Fibroblast of villous mesenchyme (primary cell): ENCODE data around the gene CLVS2. TPM values are rescaled to one million over a fixed set of nuclear protein-coding genes. Genes with fewer than 3 reads are reported as not detected.

Source experiments
- DNase-seq: peaks from one replicate; pipeline ENCODE4 v3.0.0-alpha.2; 2010; ENCODE audit warnings: low read depth
- H3K4me3 ChIP-seq: 2 replicates; pipeline ENCODE4 v1.5.1; 2011; ENCODE audit warnings: low read depth, mild to moderate bottlenecking, low read length
- total RNA-seq: library from RNA; depleted of rRNA; stranded (reverse); fragments of >200 nt; gene quantifications from 2 replicates; pipeline ENCODE4 v1.2.3, GENCODE V29; 2012
- TF ChIP-seq, protein P1 (sequence below): IDR thresholded peaks from 2 replicates; pipeline ENCODE4 v1.5.1; 2012; ENCODE audit warnings: low read depth, mild to moderate bottlenecking, low read length; ENCODE audit not compliant: insufficient read depth

The CLVS2 gene, protein sequence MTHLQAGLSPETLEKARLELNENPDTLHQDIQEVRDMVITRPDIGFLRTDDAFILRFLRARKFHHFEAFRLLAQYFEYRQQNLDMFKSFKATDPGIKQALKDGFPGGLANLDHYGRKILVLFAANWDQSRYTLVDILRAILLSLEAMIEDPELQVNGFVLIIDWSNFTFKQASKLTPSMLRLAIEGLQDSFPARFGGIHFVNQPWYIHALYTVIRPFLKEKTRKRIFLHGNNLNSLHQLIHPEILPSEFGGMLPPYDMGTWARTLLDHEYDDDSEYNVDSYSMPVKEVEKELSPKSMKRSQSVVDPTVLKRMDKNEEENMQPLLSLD
- not detected in 2 replicates for total RNA-seq

DNA sequence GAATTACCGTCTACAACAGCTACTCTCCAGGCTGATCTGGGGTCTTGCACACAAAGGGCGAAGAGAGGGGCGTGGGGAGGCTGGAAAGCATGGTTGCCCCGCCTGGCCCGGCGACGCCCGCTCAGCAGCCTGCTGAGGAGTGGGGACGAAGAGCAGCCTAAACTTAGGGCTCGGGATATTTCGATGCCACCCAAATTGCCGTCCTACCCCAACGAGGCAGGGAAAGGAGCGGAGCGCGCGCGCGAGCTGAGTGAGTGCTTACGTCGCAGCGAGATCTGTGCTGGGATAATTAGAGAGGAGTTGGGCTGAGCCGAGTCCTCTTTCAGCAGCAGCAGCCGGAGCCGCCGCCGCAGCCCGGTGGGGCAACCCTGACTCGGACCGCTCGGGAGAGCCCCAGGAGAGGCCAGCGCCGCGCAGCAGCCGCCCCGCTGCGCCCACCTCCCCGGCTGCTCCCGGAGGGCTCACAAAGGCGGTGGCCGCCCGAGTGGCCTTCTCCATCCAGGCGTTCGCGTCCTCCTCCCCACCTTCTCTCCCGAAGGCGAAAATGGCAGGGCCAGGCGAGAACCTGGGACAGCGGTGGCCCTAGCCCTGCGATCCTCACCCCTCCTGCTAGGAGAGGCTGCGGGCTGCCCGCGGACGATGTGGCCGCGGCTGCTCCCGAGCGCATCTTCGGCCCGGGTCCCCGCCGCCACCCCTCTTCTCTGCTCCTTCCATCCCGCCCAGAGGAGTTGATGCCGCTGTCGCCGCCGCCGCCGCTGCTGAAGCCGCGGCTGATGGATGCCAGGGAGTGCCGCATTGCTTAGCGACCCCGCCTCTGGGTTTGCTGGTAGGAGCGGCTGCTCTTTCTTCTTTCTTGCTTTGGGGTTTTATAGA is at the start of gene CLVS2:
Gene CLVS2, plus strand, starts transcription at position 315 of the 873 bp plus-strand sequence. CDS start 1,543 bp downstream, outside the sequence.
- TF ChIP-seq, protein P1, sequence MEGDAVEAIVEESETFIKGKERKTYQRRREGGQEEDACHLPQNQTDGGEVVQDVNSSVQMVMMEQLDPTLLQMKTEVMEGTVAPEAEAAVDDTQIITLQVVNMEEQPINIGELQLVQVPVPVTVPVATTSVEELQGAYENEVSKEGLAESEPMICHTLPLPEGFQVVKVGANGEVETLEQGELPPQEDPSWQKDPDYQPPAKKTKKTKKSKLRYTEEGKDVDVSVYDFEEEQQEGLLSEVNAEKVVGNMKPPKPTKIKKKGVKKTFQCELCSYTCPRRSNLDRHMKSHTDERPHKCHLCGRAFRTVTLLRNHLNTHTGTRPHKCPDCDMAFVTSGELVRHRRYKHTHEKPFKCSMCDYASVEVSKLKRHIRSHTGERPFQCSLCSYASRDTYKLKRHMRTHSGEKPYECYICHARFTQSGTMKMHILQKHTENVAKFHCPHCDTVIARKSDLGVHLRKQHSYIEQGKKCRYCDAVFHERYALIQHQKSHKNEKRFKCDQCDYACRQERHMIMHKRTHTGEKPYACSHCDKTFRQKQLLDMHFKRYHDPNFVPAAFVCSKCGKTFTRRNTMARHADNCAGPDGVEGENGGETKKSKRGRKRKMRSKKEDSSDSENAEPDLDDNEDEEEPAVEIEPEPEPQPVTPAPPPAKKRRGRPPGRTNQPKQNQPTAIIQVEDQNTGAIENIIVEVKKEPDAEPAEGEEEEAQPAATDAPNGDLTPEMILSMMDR, result no peak
- DNase-seq, result peak; percentile 0
- H3K4me3 ChIP-seq, result no peak within 1 kb of the TSS

DNA sequence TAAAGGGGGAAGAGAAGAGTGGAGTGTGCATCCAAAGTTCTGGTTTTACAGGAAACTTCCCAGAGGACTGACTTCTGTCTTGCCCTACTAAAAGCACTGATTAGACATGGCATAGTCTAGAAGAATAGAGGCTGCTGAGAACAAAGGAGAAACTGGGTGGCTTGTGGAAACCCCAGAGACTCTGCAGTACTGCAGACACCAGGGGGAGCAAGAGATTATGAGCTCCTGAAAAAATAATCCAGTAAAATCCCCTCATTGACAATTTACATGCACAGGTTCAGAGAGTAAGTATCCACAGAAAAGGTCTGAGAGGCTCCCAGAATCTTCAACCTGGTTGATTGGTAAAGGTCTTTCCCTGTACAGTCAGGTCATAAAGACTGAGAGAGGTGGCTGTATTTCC is 48.7 kb upstream of the CLVS2 start:
- no peak for DNase-seq
- H3K4me3 ChIP-seq, result no peak overlapping the region
- TF ChIP-seq, protein P1, result peak; percentile 30

DNA sequence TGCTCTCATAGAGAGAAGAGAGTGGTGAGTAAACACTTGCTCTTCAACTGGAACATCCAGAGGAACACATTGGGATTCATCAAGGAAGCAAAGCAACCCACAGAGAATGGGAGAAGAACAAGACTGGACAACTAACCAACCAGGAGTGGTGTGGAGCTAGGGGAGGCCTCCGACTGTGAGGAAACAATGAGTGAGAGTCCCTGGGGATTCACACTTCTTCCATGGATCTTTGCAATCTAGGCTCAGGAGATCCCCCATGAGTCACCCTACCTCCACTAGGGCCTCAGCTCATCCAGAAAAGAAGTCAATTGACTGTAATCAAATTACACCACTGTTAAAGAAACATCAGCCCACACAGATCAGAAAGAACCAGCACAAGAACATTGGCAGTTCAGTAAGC is 42.3 kb upstream of the CLVS2 start:
- TF ChIP-seq, protein P1, result no peak
- H3K4me3 ChIP-seq, result no peak overlapping the region
- no peak for DNase-seq

DNA sequence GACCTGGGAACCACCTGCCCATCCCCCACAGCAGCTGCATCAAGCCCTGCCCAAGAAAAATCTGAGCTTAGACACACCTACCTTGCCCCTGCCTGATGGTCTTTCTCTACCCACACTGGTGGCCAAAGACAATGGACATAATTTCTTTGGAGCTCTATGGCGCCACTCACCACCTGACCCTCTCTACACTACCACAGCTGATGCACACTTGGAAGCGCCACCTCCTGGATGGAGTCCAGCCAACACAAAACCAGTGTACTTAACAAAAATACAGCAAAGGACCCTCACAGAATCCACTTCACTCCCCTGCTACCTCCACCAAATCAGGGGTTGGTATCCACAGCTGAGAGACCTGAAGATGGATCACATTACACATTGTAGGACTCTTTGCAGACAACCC is 39.7 kb upstream of the CLVS2 start:
- DNase-seq, result no peak
- no peak overlapping the region for H3K4me3 ChIP-seq
- TF ChIP-seq, protein P1, result no peak

DNA sequence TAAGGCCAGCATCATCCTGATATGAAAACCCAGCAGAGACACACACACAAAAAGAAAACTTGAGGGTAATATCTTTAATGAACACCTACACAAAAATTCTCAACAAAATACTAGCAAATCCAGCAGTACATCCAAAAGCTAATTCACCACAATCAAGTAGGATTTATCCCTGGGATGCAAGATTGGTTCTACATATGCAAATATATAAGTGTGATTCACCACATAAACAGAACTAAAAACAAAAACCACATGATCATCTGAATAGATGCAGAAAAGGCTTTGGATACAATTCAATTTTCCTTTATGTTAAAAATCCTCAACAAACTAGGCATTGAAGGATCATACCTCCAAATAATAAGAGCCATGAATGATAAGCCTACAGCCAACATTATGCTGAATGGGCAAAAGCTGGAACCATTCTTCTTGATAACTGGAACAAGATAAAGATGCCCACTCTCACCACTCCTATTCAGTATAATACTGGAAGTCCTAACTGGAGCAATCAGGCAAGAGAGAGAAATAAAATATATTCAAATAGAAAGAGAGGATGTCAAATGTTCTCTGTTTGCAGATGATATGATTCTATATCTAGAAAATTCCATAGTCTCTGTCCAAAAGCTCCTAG is 33.9 kb upstream of the CLVS2 start:
- no peak overlapping the region for H3K4me3 ChIP-seq
- TF ChIP-seq, protein P1, result no peak
- no peak for DNase-seq

DNA sequence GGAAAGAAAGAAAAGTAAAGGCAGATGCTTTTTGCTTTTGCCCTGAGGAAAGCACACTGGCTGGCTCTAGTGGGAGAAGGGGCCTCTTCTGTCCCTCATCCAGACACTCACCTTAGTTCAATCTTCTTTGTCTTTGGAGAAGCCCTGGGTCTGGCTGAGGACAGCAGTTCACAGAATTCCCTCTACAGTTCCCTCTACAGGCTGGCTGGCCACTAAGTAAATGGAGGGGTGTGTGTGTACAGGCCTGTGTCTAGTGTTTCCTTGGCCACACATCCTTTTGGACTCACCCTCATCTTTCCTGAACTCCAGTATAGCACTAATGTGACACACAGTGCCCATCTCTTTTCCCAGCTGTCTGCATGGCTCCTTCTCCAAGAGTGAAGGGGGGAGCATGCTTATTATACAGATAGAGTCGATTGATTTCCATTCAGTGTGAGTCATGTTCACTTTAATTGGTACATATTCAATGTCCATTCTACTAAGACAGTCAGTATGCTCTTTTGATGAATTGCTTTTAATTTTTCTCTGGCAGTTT is 26.0 kb upstream of the CLVS2 start:
- H3K4me3 ChIP-seq, result no peak overlapping the region
- DNase-seq, result no peak
- TF ChIP-seq, protein P1, result no peak
